Neural crest cell (in vitro differentiated cells): ENCODE data around the gene EIF2S2. TPM values are rescaled to one million over a fixed set of nuclear protein-coding genes. Genes with fewer than 3 reads are reported as not detected.

ENCODE experiments used
- DNase-seq: peaks from one replicate; pipeline ENCODE4 v3.0.0; 2021; ENCODE audit warnings: low read depth, mixed read lengths, low spot score
- H3K27ac Mint-ChIP-seq: one replicate; pipeline ENCODE4 v1.8.0; 2021; ENCODE audit warnings: mild to moderate bottlenecking, mixed read lengths; ENCODE audit not compliant: unreplicated experiment
- H3K27me3 Mint-ChIP-seq: 2 replicates; pipeline ENCODE4 v1.8.0; 2021; ENCODE audit warnings: low read depth, mild to moderate bottlenecking, mixed read lengths
- H3K36me3 Mint-ChIP-seq: 2 replicates; pipeline ENCODE4 v1.8.0; 2021; ENCODE audit warnings: low read depth, mild to moderate bottlenecking, mixed read lengths
- H3K4me1 Mint-ChIP-seq: 2 replicates; pipeline ENCODE4 v1.8.0; 2021; ENCODE audit warnings: mixed read lengths
- H3K4me3 Mint-ChIP-seq: one replicate; pipeline ENCODE4 v1.8.0; 2021; ENCODE audit warnings: mild to moderate bottlenecking, mixed read lengths
- H3K9me3 Mint-ChIP-seq: 2 replicates; pipeline ENCODE4 v1.8.0; 2021; ENCODE audit warnings: mixed read lengths
- CTCF ChIP-seq: fragments of 200-600 bp; sonication (generic); conservative IDR thresholded peaks from 2 replicates; pipeline ENCODE4 v1.5.0; 2021; ENCODE audit warnings: antibody characterized with exemption, mild to moderate bottlenecking
- total RNA-seq: library from RNA; stranded (reverse); gene quantifications from 2 replicates; pipeline ENCODE4 v1.2.1, GENCODE V29; 2021

The EIF2S2 gene
- total RNA-seq, 1 donor from 2014 or later, result 106 TPM

- H3K9me3 Mint-ChIP-seq, result peaks cover 8% of the 10 kb centered on the region
- no peak for TF ChIP-seq CTCF
- H3K36me3 Mint-ChIP-seq, result peaks cover 4% of the 10 kb centered on the region
- no peak for DNase-seq
- H3K4me3 Mint-ChIP-seq, result no peak overlapping the region
- peaks cover 13% of the 10 kb centered on the region for H3K27me3 Mint-ChIP-seq
- H3K4me1 Mint-ChIP-seq, result peaks cover 3% of the 10 kb centered on the region
- H3K27ac Mint-ChIP-seq, result no peak overlapping the region
Observed at GRCh38 chr20:34131491-34131890, 19.4 kb upstream of the EIF2S2 start.

GRCh38 chr20:34129518-34130162, 17.6 kb upstream of the EIF2S2 start:
- peak; percentile 70 for DNase-seq
- Mint-ChIP-seq H3K27ac (no peak overlapping the region), H3K36me3 (peaks cover 4% of the 10 kb centered on the region), H3K9me3 (peaks cover 8% of the 10 kb centered on the region), H3K4me3 (no peak overlapping the region), H3K27me3 (peaks cover 16% of the 10 kb centered on the region), H3K4me1 (peaks cover 3% of the 10 kb centered on the region)
- TF ChIP-seq CTCF, result peak; percentile 97

- peaks cover 4% of the 10 kb centered on the region for H3K36me3 Mint-ChIP-seq
- H3K27me3 Mint-ChIP-seq, result peaks cover 16% of the 10 kb centered on the region
- H3K27ac Mint-ChIP-seq, result no peak overlapping the region
Observed at GRCh38 chr20:34127792-34128191, 15.7 kb upstream of the EIF2S2 start.

GRCh38 chr20:34124469-34125249, 12.6 kb upstream of the EIF2S2 start:
- DNase-seq, result no peak
- Mint-ChIP-seq H3K27me3 (peaks cover 12% of the 10 kb centered on the region), H3K27ac (no peak overlapping the region), H3K9me3 (no peaks in the 10 kb centered on the region), H3K4me3 (no peak overlapping the region), H3K4me1 (peaks cover 3% of the 10 kb centered on the region), H3K36me3 (no peaks in the 10 kb centered on the region)
- no peak for TF ChIP-seq CTCF

More at GRCh38 chr20:34127792-34128191, 15.7 kb upstream of the EIF2S2 start:
- no peak for TF ChIP-seq CTCF
- Mint-ChIP-seq H3K9me3 (peaks cover 5% of the 10 kb centered on the region), H3K4me1 (peaks cover 3% of the 10 kb centered on the region), H3K4me3 (no peak overlapping the region)
- DNase-seq, result no peak

GRCh38 chr20:34123309-34123708, 11.3 kb upstream of the EIF2S2 start:
- Mint-ChIP-seq H3K9me3 (no peaks in the 10 kb centered on the region), H3K27me3 (peaks cover 15% of the 10 kb centered on the region), H3K36me3 (no peaks in the 10 kb centered on the region)

More at GRCh38 chr20:34123309-34123708, 11.3 kb upstream of the EIF2S2 start:
- no peak for TF ChIP-seq CTCF
- no peak overlapping the region for H3K27ac Mint-ChIP-seq
- no peaks in the 10 kb centered on the region for H3K4me1 Mint-ChIP-seq
- no peak for DNase-seq
- no peak overlapping the region for H3K4me3 Mint-ChIP-seq
